HEK293 (cell line): ENCODE data around the gene DAZAP1.
A peak's percentile ranks its signal among the peaks of the same experiment; 100 is the strongest.

Experiments
- CTCF ChIA-PET: fragments of 350-600 bp; formaldehyde crosslinking; extraction: SDS; loops from one replicate; lab custom pipeline; 2021; ENCODE audit warnings: antibody characterized with exemption; lab: Yijun Ruan, JAX
- POLR2A ChIA-PET: fragments of 300-600 bp; formaldehyde crosslinking; extraction: SDS; loops from one replicate; lab custom pipeline; 2020; ENCODE audit warnings: antibody characterized with exemption, inconsistent platforms; lab: Yijun Ruan, JAX
- H3K27ac ChIP-seq: fragments of 200-500 bp; sonication (Bioruptor generic); 2 replicates; pipeline ENCODE4 v1.5.1; 2014; ENCODE audit warnings: low read depth, low read length, control low read depth, inconsistent platforms; ENCODE audit errors: extremely low read depth
- H3K36me3 ChIP-seq, 2 experiments: fragments of 200-500 bp in 1 of 2; sonication (Bioruptor generic) in 1 of 2; 1 replicate in 1 of 2; 2 replicates in 1 of 2; pipeline ENCODE4 v1.5.1; 2014 to 2017; ENCODE audit warnings: inconsistent platforms in 2 of 2, low read length in 2 of 2; ENCODE audit not compliant: control insufficient read depth in 2 of 2, insufficient read depth in 1 of 2
- H3K4me1 ChIP-seq: fragments of 200-500 bp; sonication (Bioruptor generic); 2 replicates; pipeline ENCODE4 v1.5.1; 2014; ENCODE audit warnings: mild to moderate bottlenecking, low read length, inconsistent platforms; ENCODE audit not compliant: control insufficient read depth, insufficient read depth
- H3K4me3 ChIP-seq: 2 replicates; pipeline ENCODE4 v1.5.1; 2011; ENCODE audit warnings: low read depth, mild to moderate bottlenecking, control low read depth, low read length, moderate library complexity
- H3K9me3 ChIP-seq: fragments of 200-500 bp; sonication (Bioruptor generic); 2 replicates; pipeline ENCODE4 v1.5.1; 2014; ENCODE audit warnings: low read depth, low read length, inconsistent platforms; ENCODE audit not compliant: control insufficient read depth, insufficient read depth
- BCL11B ChIP-seq: fragments of 450-650 bp; formaldehyde crosslinking; IDR thresholded peaks from 2 replicates; pipeline ENCODE4 v1.5.1; 2016; ENCODE audit warnings: low read depth, missing biosample characterization, missing genetic modification characterization
- KLF1 ChIP-seq: fragments of 450-650 bp; formaldehyde crosslinking; IDR thresholded peaks from 2 replicates; pipeline ENCODE4 v1.5.1; 2016; ENCODE audit warnings: missing biosample characterization, missing genetic modification characterization
- MZF1 ChIP-seq: fragments of 450-650 bp; formaldehyde crosslinking; IDR thresholded peaks from 2 replicates; pipeline ENCODE4 v1.5.1; 2017; ENCODE audit warnings: missing biosample characterization, missing genetic modification characterization, borderline replicate concordance
- OVOL3 ChIP-seq: fragments of 450-650 bp; formaldehyde crosslinking; IDR thresholded peaks from 2 replicates; pipeline ENCODE4 v1.5.1; 2016; ENCODE audit warnings: missing biosample characterization, missing genetic modification characterization
- WT1 ChIP-seq: fragments of 450-650 bp; formaldehyde crosslinking; IDR thresholded peaks from 2 replicates; pipeline ENCODE4 v1.5.1; 2016; ENCODE audit warnings: missing biosample characterization, missing genetic modification characterization
- ZBTB7A ChIP-seq: fragments of 450-650 bp; formaldehyde crosslinking; IDR thresholded peaks from 2 replicates; pipeline ENCODE4 v1.5.1; 2016; ENCODE audit warnings: low read depth, missing biosample characterization, missing genetic modification characterization
- ZIC2 ChIP-seq: fragments of 450-650 bp; formaldehyde crosslinking; IDR thresholded peaks from 2 replicates; pipeline ENCODE4 v1.5.1; 2016; ENCODE audit warnings: missing biosample characterization, missing genetic modification characterization
- ZNF157 ChIP-seq: fragments of 450-650 bp; formaldehyde crosslinking; IDR thresholded peaks from 2 replicates; pipeline ENCODE4 v1.5.1; 2016; ENCODE audit warnings: missing biosample characterization, missing genetic modification characterization
- ZNF221 ChIP-seq: fragments of 450-650 bp; formaldehyde crosslinking; IDR thresholded peaks from 2 replicates; pipeline ENCODE4 v1.5.1; 2017; ENCODE audit warnings: missing biosample characterization, missing genetic modification characterization, borderline replicate concordance
- ZNF311 ChIP-seq: fragments of 450-650 bp; formaldehyde crosslinking; IDR thresholded peaks from 2 replicates; pipeline ENCODE4 v1.5.1; 2017; ENCODE audit warnings: missing biosample characterization, missing genetic modification characterization, borderline replicate concordance
- ZNF341 ChIP-seq: fragments of 450-650 bp; formaldehyde crosslinking; IDR thresholded peaks from 2 replicates; pipeline ENCODE4; 2016; ENCODE audit warnings: low read depth, missing biosample characterization, missing genetic modification characterization
- ZNF366 ChIP-seq: fragments of 450-650 bp; formaldehyde crosslinking; conservative IDR thresholded peaks from 2 replicates; pipeline ENCODE4 v1.5.1; 2016; ENCODE audit warnings: missing biosample characterization, missing genetic modification characterization
- ZNF394 ChIP-seq: fragments of 450-650 bp; formaldehyde crosslinking; IDR thresholded peaks from 2 replicates; pipeline ENCODE4 v1.5.1; 2016; ENCODE audit warnings: missing biosample characterization, missing genetic modification characterization, mild to moderate bottlenecking, moderate library complexity, borderline replicate concordance
- ZNF404 ChIP-seq: fragments of 450-650 bp; formaldehyde crosslinking; IDR thresholded peaks from 2 replicates; pipeline ENCODE4 v1.5.1; 2017; ENCODE audit warnings: missing biosample characterization, missing genetic modification characterization
- ZNF555 ChIP-seq: fragments of 450-650 bp; formaldehyde crosslinking; conservative IDR thresholded peaks from 2 replicates; pipeline ENCODE4 v1.5.1; 2017; ENCODE audit warnings: missing biosample characterization, mild to moderate bottlenecking, missing genetic modification characterization, inconsistent platforms
- ZNF600 ChIP-seq: fragments of 450-650 bp; formaldehyde crosslinking; IDR thresholded peaks from 2 replicates; pipeline ENCODE4 v1.5.1; 2016; ENCODE audit warnings: missing biosample characterization, missing genetic modification characterization
- ZNF76 ChIP-seq: fragments of 450-650 bp; formaldehyde crosslinking; IDR thresholded peaks from 2 replicates; pipeline ENCODE4; 2016; ENCODE audit warnings: low read depth, missing biosample characterization, missing genetic modification characterization, borderline replicate concordance
- ZNF785 ChIP-seq: fragments of 450-650 bp; formaldehyde crosslinking; IDR thresholded peaks from 2 replicates; pipeline ENCODE4 v1.5.1; 2016; ENCODE audit warnings: missing biosample characterization, missing genetic modification characterization
- ZNF791 ChIP-seq: fragments of 450-650 bp; formaldehyde crosslinking; IDR thresholded peaks from 2 replicates; pipeline ENCODE4 v1.5.1; 2016; ENCODE audit warnings: missing biosample characterization, missing genetic modification characterization
- ZNF792 ChIP-seq: fragments of 450-650 bp; formaldehyde crosslinking; IDR thresholded peaks from 2 replicates; pipeline ENCODE4 v1.5.1; 2016; ENCODE audit warnings: missing biosample characterization, missing genetic modification characterization
- ZSCAN16 ChIP-seq: fragments of 450-650 bp; formaldehyde crosslinking; IDR thresholded peaks from 2 replicates; pipeline ENCODE4 v1.5.1; 2016; ENCODE audit warnings: missing biosample characterization, missing genetic modification characterization
- TF ChIP-seq, protein P1 (sequence below): fragments of 450-650 bp; formaldehyde crosslinking; IDR thresholded peaks from 2 replicates; pipeline ENCODE4 v1.5.1; 2016; ENCODE audit warnings: missing biosample characterization, missing genetic modification characterization
- TF ChIP-seq, protein P2 (sequence below): fragments of 450-650 bp; formaldehyde crosslinking; IDR thresholded peaks from 2 replicates; pipeline ENCODE4 v1.5.1; 2016; ENCODE audit warnings: missing biosample characterization, missing genetic modification characterization
- TF ChIP-seq, protein P3 (sequence below): fragments of 450-650 bp; formaldehyde crosslinking; IDR thresholded peaks from 2 replicates; pipeline ENCODE4; 2016; ENCODE audit warnings: missing biosample characterization, missing genetic modification characterization
- TF ChIP-seq, protein P4 (sequence below): fragments of 450-650 bp; formaldehyde crosslinking; optimal IDR thresholded peaks from 2 replicates; pipeline ENCODE3; 2016; ENCODE audit warnings: missing biosample characterization, mild to moderate bottlenecking, missing genetic modification characterization
- TF ChIP-seq, protein P5 (sequence below): fragments of 450-650 bp; formaldehyde crosslinking; conservative IDR thresholded peaks from 2 replicates; pipeline ENCODE4 v1.5.1; 2016; ENCODE audit warnings: low read depth, missing biosample characterization, missing genetic modification characterization
- TF ChIP-seq, protein P6 (sequence below): fragments of 450-650 bp; formaldehyde crosslinking; IDR thresholded peaks from 2 replicates; pipeline ENCODE4 v1.5.1; 2016; ENCODE audit warnings: missing biosample characterization, missing genetic modification characterization

The DAZAP1 gene

DNA sequence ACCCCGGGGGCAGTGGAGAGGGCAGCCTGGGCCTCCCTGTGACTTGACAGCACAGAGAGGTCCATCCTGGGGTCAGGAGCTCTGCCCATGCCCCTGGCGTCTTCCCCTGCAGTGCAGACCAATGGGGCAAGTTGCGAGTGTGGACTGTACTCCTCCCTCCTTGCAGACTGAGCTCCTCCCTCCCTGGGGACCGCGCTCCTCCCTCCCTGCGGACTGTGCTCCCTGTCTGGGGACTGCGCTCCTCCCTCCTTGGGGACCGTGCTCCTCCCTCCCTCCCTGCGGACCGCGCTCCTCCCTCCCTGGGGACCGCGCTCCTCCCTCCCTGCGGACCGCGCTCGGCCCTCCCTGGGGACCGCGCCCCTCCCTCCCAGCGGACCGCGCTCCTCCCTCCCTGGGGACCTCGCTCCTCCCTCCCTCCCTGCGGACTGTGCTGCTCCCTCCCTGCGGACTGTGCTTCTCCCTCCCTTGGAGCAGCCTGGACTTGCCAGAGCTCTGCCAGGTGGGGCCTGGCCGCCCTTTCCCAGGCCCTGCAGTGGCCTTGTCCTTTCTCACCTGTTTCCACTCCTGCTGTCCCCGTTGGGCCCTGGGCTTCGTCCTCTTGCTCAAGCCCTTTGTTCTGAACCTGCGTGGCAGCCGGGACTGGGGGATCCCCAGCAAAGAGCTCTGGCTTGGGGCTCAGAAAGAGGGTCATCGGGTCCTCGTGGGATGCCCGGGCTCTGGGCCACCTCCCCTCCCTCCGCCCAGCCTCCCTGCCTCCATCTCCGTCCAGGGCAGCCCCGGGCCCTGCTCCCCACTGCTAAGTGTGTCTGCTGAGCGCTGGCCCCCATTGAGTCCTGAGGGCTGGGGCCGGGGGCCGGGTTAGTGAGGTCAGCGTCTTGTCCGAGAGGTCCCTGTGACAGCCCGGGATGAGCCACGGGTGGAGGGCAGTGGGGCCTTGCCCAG, 12.9 kb upstream of the DAZAP1 start:
- Histone ChIP-seq H3K36me3 (peaks cover 0 to 59% of the 10 kb centered on the region in 2 experiments; a peak in 2 of 3 replicates), H3K4me1 (no peaks in the 10 kb centered on the region), H3K27ac (no peak overlapping the region), H3K9me3 (no peaks in the 10 kb centered on the region), H3K4me3 (no peak overlapping the region)
- POLR2A ChIA-PET: no interaction called here
- CTCF ChIA-PET: interaction anchor here (1.0 kb wide), 1 partner anchor 115 kb away, joined by 3 read pairs; no protein-coding TSS in a partner anchor
- TF ChIP-seq ZNF311 (no peak), ZNF76 (tag by site-specific recombination) (0 out of 2 replicates have a peak, but pooled peaks have one; percentile 22), MZF1 (tag by site-specific recombination) (no peak), ZNF600 (tag by site-specific recombination) (peak; percentile 58; the same call in 1 of the 2 replicates), ZNF341 (tag by site-specific recombination) (peak; percentile 59), ZNF792 (tag by site-specific recombination) (no peak), ZIC2 (peak; percentile 18; the same call in 1 of the 2 replicates), WT1 (tag by site-specific recombination) (peak; percentile 97), ZNF394 (tag by site-specific recombination) (peak; percentile 85; the same call in 1 of the 2 replicates), OVOL3 (tag by site-specific recombination) (no peak), BCL11B (tag by site-specific recombination) (no peak), ZNF221 (tag by site-specific recombination) (no peak), ZBTB7A (tag by site-specific recombination) (no peak), ZNF366 (tag by site-specific recombination) (peak; percentile 65), KLF1 (tag by site-specific recombination) (peak; percentile 95), ZNF785 (tag by site-specific recombination) (no peak), ZSCAN16 (tag by site-specific recombination) (no peak), ZNF791 (tag by site-specific recombination) (no peak), ZNF404 (tag by site-specific recombination) (no peak), ZNF157 (tag by site-specific recombination) (no peak), ZNF555 (tag by site-specific recombination) (no peak)
- TF ChIP-seq, protein P1, sequence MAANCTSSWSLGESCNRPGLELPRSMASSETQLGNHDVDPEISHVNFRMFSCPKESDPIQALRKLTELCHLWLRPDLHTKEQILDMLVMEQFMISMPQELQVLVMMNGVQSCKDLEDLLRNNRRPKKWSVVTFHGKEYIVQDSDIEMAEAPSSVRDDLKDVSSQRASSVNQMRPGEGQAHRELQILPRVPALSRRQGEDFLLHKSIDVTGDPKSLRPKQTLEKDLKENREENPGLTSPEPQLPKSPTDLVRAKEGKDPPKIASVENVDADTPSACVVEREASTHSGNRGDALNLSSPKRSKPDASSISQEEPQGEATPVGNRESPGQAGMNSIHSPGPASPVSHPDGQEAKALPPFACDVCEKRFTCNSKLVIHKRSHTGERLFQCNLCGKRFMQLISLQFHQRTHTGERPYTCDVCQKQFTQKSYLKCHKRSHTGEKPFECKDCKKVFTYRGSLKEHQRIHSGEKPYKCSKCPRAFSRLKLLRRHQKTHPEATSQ (tag by site-specific recombination): peak; percentile 69; the same call in 1 of the 2 replicates
- TF ChIP-seq, protein P2, sequence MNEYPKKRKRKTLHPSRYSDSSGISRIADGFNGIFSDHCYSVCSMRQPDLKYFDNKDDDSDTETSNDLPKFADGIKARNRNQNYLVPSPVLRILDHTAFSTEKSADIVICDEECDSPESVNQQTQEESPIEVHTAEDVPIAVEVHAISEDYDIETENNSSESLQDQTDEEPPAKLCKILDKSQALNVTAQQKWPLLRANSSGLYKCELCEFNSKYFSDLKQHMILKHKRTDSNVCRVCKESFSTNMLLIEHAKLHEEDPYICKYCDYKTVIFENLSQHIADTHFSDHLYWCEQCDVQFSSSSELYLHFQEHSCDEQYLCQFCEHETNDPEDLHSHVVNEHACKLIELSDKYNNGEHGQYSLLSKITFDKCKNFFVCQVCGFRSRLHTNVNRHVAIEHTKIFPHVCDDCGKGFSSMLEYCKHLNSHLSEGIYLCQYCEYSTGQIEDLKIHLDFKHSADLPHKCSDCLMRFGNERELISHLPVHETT (tag by site-specific recombination): no peak
- TF ChIP-seq, protein P3, sequence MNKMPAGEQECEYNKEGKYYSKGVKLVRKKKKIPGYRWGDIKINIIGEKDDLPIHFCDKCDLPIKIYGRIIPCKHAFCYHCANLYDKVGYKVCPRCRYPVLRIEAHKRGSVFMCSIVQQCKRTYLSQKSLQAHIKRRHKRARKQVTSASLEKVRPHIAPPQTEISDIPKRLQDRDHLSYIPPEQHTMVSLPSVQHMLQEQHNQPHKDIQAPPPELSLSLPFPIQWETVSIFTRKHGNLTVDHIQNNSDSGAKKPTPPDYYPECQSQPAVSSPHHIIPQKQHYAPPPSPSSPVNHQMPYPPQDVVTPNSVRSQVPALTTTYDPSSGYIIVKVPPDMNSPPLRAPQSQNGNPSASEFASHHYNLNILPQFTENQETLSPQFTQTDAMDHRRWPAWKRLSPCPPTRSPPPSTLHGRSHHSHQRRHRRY: no peak
- TF ChIP-seq, protein P4, sequence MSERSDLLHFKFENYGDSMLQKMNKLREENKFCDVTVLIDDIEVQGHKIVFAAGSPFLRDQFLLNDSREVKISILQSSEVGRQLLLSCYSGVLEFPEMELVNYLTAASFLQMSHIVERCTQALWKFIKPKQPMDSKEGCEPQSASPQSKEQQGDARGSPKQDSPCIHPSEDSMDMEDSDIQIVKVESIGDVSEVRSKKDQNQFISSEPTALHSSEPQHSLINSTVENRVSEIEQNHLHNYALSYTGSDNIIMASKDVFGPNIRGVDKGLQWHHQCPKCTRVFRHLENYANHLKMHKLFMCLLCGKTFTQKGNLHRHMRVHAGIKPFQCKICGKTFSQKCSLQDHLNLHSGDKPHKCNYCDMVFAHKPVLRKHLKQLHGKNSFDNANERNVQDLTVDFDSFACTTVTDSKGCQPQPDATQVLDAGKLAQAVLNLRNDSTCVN (tag by site-specific recombination): peak; percentile 29
- TF ChIP-seq, protein P5, sequence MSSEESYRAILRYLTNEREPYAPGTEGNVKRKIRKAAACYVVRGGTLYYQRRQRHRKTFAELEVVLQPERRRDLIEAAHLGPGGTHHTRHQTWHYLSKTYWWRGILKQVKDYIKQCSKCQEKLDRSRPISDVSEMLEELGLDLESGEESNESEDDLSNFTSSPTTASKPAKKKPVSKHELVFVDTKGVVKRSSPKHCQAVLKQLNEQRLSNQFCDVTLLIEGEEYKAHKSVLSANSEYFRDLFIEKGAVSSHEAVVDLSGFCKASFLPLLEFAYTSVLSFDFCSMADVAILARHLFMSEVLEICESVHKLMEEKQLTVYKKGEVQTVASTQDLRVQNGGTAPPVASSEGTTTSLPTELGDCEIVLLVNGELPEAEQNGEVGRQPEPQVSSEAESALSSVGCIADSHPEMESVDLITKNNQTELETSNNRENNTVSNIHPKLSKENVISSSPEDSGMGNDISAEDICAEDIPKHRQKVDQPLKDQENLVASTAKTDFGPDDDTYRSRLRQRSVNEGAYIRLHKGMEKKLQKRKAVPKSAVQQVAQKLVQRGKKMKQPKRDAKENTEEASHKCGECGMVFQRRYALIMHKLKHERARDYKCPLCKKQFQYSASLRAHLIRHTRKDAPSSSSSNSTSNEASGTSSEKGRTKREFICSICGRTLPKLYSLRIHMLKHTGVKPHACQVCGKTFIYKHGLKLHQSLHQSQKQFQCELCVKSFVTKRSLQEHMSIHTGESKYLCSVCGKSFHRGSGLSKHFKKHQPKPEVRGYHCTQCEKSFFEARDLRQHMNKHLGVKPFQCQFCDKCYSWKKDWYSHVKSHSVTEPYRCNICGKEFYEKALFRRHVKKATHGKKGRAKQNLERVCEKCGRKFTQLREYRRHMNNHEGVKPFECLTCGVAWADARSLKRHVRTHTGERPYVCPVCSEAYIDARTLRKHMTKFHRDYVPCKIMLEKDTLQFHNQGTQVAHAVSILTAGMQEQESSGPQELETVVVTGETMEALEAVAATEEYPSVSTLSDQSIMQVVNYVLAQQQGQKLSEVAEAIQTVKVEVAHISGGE: no peak
- TF ChIP-seq, protein P6, sequence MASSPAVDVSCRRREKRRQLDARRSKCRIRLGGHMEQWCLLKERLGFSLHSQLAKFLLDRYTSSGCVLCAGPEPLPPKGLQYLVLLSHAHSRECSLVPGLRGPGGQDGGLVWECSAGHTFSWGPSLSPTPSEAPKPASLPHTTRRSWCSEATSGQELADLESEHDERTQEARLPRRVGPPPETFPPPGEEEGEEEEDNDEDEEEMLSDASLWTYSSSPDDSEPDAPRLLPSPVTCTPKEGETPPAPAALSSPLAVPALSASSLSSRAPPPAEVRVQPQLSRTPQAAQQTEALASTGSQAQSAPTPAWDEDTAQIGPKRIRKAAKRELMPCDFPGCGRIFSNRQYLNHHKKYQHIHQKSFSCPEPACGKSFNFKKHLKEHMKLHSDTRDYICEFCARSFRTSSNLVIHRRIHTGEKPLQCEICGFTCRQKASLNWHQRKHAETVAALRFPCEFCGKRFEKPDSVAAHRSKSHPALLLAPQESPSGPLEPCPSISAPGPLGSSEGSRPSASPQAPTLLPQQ (tag by site-specific recombination): no peak
